ENCODE results near the gene CENPQ.
"Not testable (repeated sequence)": the region's sequence is repeated elsewhere in the genome, so short reads cannot be mapped to it uniquely, and the experiment has no call there.

Gene CENPQ, protein sequence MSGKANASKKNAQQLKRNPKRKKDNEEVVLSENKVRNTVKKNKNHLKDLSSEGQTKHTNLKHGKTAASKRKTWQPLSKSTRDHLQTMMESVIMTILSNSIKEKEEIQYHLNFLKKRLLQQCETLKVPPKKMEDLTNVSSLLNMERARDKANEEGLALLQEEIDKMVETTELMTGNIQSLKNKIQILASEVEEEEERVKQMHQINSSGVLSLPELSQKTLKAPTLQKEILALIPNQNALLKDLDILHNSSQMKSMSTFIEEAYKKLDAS

DNA sequence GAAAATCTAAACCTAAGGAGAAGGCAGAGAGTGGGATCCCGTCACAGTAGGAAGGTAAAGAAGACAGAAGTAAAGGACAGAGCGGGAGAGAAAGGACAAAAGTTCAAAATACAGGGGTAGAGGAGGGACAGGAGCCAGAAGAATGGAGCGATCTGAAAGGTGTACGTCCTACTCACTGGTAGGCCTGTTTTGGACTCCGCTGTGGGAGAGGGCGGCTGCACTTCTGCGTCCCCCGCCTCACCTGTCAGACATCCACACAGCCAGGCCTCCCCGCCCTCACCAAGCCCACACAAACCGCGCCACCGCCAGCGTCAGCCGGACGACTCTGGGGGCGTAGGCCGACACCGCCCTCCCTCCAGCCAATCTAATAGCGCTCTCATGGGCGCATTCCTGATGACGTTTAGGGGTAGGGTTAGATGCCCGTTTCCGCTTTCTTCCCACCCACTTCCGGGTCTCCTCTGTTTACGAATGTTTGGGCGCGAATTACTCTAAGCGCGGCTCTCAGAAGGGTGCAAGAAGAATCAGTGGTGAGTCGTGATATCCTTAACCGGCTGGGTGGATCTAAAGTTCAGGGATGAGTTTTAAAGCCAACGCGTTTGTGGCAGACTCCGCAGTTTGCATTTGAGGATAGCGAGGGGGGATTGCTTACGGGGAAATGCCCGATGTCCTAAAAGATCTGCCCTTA is at the start of gene CENPQ, which contains the start of gene MMUT:
TSS of gene CENPQ (plus strand) at position 444 of the 685 bp plus-strand sequence. CDS start 6,807 bp downstream, outside the sequence.
TSS of gene MMUT (minus strand) at position 327 of the 685 bp plus-strand sequence. CDS start 3,787 bp downstream, outside the sequence.
- DNase-seq (ENCODE audit: low spot score) = peak; percentile 97

DNA sequence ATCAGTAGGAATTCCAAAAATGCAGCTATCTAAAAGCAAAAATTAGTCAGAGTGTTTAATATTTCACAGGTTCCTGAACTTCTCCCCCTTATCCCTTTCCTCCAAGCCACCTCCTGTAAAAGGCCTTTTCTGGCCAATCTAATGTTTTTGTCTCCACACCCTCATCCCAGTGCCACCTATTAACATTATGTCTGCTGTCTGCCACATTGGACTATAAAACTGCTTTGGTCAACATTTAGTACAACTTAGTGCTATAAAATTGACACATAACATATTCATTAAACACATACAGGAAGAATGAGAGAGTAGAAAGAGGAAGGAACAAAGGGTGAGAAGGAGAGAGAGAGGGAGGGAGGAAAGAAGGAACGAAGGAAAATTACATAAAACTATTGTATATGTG is 47.8 kb upstream of the CENPQ start:
- no peak for DNase-seq (ENCODE audit: low spot score)

DNA sequence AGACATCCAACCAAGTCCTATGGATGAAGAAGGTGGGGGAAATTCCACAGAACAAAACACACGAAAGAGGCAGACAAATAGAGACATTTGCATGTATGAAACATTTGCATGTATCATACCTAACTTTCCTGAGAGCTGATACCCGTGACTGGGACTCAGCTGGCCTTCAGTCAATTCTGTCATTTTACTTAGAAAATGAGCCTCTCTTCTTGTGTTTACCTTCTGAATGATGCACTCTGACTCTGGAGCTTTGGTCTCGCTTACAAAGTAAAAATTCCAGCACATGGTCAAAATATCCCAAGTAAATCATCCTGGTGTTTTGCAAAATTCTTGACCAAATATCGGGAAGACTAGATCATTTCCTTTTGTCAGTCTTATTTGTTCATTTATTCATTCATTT is 47.0 kb upstream of the CENPQ start:
- DNase-seq (ENCODE audit: low spot score) = no peak

DNA sequence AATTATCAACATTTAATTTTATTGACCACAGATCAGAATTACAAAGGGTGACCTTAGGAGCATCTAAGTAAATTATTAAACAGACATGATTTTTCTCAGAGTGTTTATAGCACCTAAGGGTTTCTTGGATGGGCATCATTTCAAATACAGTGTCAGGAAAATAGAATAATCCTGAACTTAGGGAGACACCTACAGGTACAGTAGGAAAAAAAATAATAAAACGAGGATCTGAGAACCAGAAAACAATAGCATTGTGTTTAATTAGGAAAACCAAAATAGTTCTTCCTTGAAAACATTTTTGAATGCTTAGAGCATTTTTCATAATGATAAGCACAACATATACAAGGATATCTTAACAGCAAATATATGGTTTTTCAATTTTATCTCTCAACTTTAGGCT is 39.4 kb upstream of the CENPQ start:
- DNase-seq (ENCODE audit: low spot score) = no peak

DNA sequence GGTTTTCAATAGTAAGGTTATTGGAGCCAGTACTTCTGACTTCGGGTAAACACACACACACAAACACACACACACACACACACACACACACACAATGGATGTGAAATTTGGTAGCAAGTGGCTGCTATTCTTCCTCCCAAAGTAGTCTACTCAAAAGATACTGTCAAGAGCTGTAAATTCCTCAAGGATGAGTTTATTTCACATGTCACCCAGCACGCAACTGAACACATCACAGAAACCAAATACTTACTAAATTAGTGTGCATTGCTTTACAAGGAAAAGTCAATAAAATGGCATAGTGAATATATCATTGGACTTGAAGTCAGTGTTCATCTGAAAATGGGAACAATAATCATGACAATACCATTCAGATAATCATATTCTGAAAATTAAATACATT is 33.0 kb upstream of the CENPQ start:
- DNase-seq (ENCODE audit: low spot score) = no peak

DNA sequence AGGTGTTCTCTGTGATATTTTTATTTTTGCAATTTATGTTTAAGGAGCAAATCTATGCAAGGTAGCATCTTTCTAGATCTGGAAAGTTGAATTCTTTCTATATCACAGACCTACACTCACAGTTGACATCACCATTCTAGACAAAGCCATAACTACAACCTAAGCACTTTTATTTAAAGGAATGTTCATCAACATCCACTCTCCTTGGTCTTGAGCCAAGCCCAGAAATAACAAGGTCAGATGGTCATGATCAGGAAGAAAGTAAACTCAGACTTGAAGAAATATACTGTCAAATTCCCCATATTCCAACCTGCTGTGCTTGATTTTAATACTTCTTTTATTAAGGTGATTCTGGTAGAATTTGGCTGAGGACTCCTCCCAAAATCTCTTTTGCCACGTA is 32.3 kb upstream of the CENPQ start:
- DNase-seq (ENCODE audit: low spot score) = no peak

DNA sequence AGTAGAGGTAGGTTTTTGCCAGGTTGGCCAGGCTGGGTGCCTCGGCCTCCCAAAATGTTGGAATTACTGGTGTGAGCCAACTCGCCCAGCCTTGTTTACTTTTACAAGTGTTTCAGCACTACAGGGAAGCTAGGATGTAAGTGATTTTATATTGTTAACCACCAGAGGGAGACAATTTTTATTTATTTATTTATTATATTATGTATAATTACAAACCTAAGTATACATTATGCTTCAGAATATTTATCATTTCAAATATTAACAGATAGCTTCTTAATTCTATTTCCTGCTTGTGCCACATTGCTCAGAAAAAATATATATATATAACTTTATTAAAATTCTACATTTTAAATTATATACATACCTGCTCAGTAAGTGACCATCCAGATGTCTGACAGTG is 9.9 kb upstream of the CENPQ start:
- peak; percentile 7 for DNase-seq (ENCODE audit: low spot score)

DNA sequence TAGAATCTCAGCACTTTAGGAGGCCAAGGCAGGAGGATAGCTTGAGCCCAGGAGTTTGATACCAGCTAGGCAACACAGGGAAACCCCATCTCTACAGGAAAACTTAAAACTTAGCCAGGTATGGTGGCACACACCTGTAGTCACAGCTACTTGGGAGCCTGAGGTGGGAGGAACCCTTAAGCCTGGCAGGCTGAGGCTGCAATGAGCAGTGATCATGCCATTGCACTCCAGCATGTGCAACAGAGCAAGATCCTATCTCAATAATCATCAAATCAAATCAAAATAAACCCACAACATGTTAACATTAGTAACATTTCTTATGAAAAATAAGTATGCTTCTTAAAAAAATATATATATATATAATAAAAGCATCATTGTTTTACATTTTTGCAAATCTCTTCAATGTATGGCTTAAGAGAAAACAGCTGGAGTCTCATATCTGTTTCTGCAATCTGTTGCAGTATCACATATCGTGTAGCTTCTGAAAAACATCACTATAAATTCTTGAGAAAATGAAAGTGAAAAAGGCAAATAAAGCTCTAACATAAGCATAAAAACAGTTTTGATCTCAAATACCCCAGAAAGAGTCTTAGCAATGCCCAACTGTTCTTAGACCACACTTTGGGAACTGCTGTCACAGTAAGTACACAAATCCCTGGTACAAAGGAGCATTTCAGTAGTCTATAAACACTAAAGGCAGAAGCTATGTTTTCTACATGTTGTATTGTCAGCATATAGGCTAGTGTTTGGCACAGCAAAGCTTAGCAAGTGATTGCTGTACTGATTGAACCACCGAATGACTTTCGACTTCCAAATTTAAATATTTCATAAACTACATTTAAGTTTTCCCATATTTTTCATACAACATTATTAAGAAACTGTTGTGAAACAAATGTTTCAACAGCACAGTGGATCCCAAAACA is 8.1 kb upstream of the CENPQ start:
- no peak for DNase-seq (ENCODE audit: low spot score)

DNA sequence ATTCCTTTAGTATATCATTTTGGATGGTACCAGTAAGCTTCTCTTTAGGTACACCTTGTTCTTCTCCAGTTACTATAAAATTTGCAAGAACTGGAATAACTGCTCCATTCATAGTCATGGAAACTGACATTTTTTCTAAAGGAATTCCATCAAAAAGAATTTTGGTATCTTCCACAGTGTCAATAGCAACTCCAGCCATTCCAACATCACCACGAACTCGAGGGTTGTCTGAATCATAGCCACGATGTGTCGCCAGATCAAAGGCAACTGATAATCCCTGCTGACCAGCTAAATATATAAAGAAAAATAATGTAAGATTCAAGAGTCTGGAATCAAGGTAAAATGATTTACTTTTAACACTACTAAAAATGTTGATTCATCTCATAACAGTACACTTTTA is 5.4 kb upstream of the CENPQ start:
- DNase-seq (ENCODE audit: low spot score) = no peak

DNA sequence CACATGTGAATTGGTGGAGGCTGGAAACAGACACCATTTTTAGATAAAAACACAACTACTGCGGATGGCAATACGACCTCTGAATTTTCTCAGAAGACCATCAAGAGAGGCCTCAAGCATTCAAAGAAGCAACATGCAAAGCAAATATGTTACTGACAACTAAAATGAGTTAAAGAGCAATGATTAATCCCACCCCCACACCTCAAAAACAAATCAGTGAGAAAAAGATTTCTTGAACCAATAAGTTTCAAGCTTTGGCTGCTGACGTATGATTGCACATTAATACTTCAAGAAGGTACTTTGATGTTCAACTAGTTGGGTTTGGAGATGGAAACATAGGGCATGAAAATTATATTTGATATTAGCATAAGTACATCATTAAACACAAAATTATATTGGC is 1.1 kb upstream of the CENPQ start:
- DNase-seq (ENCODE audit: low spot score) = no peak

DNA sequence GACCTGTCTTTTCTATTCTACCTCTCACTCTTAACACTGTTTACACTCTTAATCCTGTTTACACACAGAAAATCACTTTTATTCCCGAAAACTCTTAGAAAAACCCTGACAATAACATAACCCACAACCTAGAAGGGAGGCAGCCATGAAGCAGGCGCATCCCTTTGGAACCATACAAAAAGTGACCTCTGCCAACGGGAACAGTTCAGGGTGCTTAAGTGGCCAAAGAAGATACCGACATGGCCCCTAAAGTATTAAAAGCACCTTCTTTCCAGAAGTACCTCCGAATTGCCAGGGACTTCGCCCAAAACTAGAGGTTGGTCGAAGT is 607 bp upstream of the CENPQ start:
- no peak for DNase-seq (ENCODE audit: low spot score)

DNA sequence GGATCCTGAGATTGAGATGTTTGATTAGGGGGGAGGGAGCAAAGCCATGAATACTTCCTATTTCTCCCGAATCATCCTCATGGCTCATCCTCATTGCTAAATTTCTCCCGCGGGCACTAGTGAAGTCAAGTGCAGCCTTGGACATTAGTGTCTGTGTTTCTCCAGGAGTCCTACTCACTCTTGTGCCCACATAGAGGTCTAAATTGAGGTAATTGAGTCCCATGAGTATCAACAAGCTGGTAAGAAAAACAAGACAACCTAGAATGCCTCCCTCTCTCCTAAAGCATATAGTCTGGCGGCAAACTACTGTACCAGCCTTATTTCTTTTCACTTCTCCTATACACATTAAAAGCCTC is 420 bp downstream of the CENPQ start:
- no peak for DNase-seq (ENCODE audit: low spot score)

DNA sequence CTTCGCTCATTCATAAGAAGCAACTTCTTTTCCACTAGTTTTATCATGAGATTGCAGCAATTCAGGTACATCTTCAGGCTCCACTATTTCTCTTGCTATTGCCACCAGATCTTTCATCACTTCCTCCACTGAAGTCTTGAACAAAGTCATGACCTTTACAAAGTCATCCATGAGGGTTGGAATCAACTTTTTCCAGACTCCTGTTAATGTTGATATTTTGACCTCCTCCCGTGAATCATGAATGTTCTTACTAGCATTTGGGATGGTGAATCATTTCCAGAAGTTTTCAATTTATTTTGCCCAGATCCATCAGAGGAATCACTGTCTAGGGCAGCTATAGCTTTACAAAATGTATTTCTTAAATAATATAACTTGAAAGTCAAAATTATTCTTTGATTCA is 1.5 kb downstream of the CENPQ start:
- DNase-seq (ENCODE audit: low spot score) = no peak

DNA sequence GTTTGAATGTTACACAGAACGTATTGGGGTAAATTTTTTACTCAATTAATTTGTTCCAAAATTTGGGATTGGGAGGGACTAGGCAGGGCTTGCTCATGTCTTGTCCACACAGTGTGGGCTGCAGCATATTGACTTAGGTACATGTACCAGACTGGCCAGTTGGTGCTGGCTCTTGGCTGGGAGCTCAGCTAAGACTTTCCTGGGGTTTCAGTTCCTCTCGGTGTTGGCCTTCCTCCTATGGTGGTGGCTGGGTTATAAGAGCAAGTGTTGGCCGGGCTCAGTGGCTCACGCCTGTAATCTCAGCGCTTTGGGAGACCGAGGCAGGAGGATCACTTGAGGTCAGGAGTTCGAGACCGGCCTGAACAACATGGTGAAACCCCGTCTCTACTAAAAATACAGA is 4.9 kb downstream of the CENPQ start:
- DNase-seq (ENCODE audit: low spot score) = no peak

DNA sequence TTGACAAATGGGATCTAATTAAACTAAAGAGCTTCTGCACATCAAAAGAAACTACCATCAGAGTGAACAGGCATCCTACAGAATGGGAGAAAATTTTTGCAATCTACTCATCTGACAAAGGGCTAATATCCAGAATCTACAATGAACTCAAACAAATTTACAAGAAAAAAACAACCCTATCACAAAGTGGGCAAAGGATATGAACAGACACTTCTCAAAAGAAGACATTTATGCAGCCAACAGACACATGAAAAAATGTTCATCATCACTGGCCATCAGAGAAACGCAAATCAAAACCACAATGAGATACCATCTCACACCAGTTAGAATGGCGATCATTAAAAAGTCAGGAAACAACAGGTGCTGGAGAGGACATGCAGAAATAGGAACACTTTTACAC is 13.4 kb downstream of the CENPQ start:
- DNase-seq (ENCODE audit: low spot score) = not testable (repeated sequence)

DNA sequence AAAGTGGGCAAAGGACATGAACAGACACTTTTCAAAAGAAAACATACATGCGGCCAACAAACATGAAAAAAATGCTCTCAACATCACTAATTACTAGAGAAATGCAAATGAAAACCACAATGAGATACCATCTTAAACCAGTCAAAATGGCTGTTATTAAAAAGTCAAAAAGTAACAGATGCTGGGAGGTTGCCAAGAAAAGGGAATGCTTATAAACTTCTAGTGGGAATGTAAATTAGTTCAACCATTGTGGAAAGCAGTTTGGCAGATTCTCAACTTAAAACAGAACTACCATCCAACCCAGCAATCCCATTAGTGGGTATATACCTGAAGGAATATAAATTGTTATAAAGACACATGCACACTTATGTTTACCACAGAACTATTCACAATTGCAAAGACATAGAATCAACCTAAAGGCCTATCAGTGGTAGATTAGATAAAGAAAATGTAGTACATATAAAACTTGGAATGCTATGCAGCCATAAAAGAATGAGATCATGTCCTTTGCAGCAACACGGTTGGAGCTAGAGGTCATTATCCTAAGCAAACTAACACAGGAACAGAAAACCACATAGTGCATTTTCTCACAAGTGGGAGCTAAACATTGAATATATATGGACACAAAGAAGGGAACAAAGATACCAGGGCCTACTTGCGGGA is 16.3 kb downstream of the CENPQ start:
- no peak for DNase-seq (ENCODE audit: low spot score)

DNA sequence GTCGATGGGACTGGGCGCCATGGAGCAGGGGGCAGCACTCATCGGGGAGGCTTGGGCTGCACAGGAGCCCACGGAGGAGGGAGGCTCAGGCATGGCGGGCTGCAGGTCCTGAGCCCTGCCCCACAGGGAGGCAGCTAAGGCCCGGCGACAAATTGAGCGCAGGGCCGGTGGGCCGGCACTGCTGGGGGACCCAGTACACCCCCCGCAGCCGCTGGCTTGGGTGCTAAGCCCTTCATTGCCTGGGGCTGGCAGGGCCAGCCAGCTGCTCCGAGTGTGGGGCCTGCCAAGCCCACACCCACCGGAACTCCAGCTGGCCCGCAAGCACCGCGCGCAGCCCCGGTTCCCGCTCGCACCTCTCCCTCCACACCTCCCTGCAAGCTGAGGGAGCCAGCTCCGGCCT is 18.7 kb downstream of the CENPQ start:
- not testable (repeated sequence) for DNase-seq (ENCODE audit: low spot score)

DNA sequence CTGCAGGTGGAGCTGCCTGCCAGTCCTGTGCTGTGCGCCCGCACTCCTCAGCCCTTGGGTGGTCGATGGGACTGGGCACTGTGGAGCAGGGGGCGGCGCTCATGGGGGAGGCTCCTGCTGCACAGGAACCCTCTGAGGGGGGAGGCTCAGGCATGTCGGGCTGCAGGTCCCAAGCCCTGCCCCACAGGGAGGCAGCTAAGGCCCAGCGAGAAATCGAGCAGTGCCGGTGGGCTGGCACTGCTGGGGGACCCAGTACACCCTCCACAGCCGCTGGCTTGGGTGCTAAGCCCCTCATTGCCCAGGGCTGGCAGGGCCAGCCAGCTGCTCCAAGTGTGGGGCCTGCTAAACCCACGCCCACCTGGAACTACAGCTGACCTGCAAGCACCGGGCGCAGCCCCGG is 20.2 kb downstream of the CENPQ start:
- DNase-seq (ENCODE audit: low spot score) = not testable (repeated sequence)

DNA sequence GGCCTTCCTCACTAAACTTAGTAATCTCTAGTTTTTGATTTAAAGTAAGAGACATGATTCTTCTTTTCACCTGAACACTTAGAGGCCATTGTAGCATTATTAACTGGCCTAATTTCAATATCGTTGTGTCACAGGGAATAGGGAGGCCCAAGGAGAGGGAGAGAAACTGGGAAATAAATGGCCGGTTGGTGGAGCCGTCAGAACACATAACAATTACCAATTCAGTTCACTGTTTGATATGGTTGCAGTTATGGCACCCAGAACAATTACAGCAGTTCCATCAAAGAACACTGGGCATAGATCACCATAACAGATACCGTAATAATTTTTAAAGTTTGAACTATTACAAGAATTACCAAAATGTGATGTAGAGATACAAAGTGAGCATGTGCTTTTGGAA is 27.5 kb downstream of the CENPQ start:
- no peak for DNase-seq (ENCODE audit: low spot score)

DNA sequence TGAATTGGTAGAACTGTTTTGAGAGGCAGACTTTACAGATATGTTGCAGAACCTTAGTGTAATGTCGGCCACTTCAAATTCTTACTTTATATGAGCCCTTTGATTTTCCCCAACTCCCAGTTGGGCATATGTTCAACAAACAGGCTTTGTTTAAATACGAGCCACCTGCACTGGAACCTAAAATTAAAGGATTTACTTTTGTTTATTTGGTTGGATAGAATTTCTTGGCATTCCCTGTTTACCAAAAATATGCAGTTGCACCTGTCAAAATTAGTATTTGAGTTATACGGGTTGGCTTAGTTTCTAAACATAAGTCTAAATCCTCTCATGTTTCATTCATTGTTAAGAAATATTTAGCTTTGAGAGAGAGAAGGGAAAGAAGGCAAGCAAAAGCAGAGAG is 34.1 kb downstream of the CENPQ start:
- DNase-seq (ENCODE audit: low spot score) = no peak

DNA sequence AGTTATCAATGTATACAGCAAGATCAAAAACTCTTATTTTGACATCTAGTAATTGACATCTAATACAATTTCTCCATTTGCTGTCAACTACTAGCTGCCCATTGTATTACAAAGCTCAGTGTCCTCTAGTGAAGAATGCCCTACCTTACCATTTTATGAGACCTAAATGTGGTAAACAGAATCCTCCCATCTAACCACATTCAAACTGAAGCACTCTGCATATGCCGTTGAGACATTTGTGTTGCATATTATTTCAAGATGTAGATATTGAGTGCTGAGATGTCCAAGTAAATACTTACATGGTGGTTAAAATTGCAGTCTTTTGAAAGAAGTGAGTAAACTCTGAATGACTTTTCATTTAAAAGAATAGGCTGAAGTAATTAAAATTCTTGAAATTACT is 36.0 kb downstream of the CENPQ start:
- DNase-seq (ENCODE audit: low spot score) = no peak

DNA sequence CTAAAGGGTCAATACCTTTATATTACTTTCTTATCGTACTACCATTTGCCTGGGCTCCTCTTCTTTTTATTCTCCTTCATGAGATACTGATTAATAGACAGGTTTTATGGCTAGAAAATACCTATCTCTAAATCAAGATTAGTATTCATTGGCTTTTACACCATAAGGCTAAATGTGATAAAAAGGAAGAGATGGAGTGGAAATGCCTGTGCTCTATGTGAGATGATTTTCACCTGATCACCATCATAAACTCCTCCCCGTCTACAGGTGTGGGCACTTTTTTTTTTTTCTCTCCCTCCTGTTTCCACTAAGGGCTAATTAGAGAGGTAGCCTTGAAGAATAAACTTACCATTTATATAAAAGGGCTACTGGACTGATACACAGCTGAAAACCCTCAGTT is 36.5 kb downstream of the CENPQ start, which contains the start of gene GLYATL3:
TSS of gene GLYATL3 (plus strand) at position 301 of the 400 bp plus-strand sequence. CDS start 12,068 bp downstream, outside the sequence.
- DNase-seq (ENCODE audit: low spot score) = no peak
